ENCODE data around the gene IFFO2.

IFFO2 gene

GRCh38 chr1:18956193-18957135 lies at the start of gene IFFO2:
Gene IFFO2 (minus strand): TSS chr1:18956676. CDS start chr1:18956332, 344 bp downstream.
- peak; percentile 94 for DNase-seq (ENCODE audit: low read depth)

- no peak for DNase-seq (ENCODE audit: low read depth)
Observed at GRCh38 chr1:19006000-19006399, 49.5 kb upstream of the IFFO2 start.

- DNase-seq (ENCODE audit: low read depth), result peak; percentile 11
Observed at GRCh38 chr1:19003371-19004290, 47.2 kb upstream of the IFFO2 start.

- DNase-seq (ENCODE audit: low read depth), result no peak
Observed at GRCh38 chr1:19000065-19000464, 43.6 kb upstream of the IFFO2 start.

- DNase-seq (ENCODE audit: low read depth), result no peak
Observed at GRCh38 chr1:18999359-18999758, 42.9 kb upstream of the IFFO2 start.

- no peak for DNase-seq (ENCODE audit: low read depth)
Observed at GRCh38 chr1:18998016-18998724, 41.7 kb upstream of the IFFO2 start.

GRCh38 chr1:18997508-18997907 lies 41.0 kb upstream of the IFFO2 start:
- no peak for DNase-seq (ENCODE audit: low read depth)

- DNase-seq (ENCODE audit: low read depth), result no peak
Observed at GRCh38 chr1:18996548-18997177, 40.2 kb upstream of the IFFO2 start.

GRCh38 chr1:18994381-18994780 lies 37.9 kb upstream of the IFFO2 start:
- no peak for DNase-seq (ENCODE audit: low read depth)

GRCh38 chr1:18992646-18993045 lies 36.2 kb upstream of the IFFO2 start:
- no peak for DNase-seq (ENCODE audit: low read depth)

- no peak for DNase-seq (ENCODE audit: low read depth)
Observed at GRCh38 chr1:18991585-18991984, 35.1 kb upstream of the IFFO2 start.

GRCh38 chr1:18989896-18990295 lies 33.4 kb upstream of the IFFO2 start:
- DNase-seq (ENCODE audit: low read depth), result no peak

- no peak for DNase-seq (ENCODE audit: low read depth)
Observed at GRCh38 chr1:18989176-18989799, 32.8 kb upstream of the IFFO2 start.

GRCh38 chr1:18981242-18981641 lies 24.8 kb upstream of the IFFO2 start:
- DNase-seq (ENCODE audit: low read depth), result no peak

GRCh38 chr1:18978706-18979105 lies 22.2 kb upstream of the IFFO2 start:
- DNase-seq (ENCODE audit: low read depth), result no peak

- no peak for DNase-seq (ENCODE audit: low read depth)
Observed at GRCh38 chr1:18977428-18977827, 21.0 kb upstream of the IFFO2 start.

GRCh38 chr1:18976096-18976495 lies 19.6 kb upstream of the IFFO2 start:
- no peak for DNase-seq (ENCODE audit: low read depth)

- no peak for DNase-seq (ENCODE audit: low read depth)
Observed at GRCh38 chr1:18974606-18975005, 18.1 kb upstream of the IFFO2 start.

- no peak for DNase-seq (ENCODE audit: low read depth)
Observed at GRCh38 chr1:18974005-18974404, 17.5 kb upstream of the IFFO2 start.

GRCh38 chr1:18973446-18973955 lies 17.0 kb upstream of the IFFO2 start:
- DNase-seq (ENCODE audit: low read depth), result no peak

GRCh38 chr1:18972991-18973390 lies 16.5 kb upstream of the IFFO2 start:
- DNase-seq (ENCODE audit: low read depth), result no peak
